Chondrocyte (in vitro differentiated cells): ENCODE data around the gene CACNG6. TPM values are rescaled to one million over a fixed set of nuclear protein-coding genes. Genes with fewer than 3 reads are reported as not detected.

ENCODE experiments used
- DNase-seq: peaks from one replicate; pipeline ENCODE4 v3.0.0; 2021; ENCODE audit warnings: mixed read lengths, low spot score
- H3K27ac Mint-ChIP-seq: one replicate; pipeline ENCODE4 v1.8.0; 2021; ENCODE audit warnings: mild to moderate bottlenecking, moderate library complexity, mixed read lengths; ENCODE audit not compliant: unreplicated experiment
- H3K27me3 Mint-ChIP-seq: 2 replicates; pipeline ENCODE4 v1.8.0; 2021; ENCODE audit warnings: low read depth, mixed read lengths
- H3K36me3 Mint-ChIP-seq: 2 replicates; pipeline ENCODE4 v1.8.0; 2021; ENCODE audit warnings: low read depth, mixed read lengths
- H3K4me1 Mint-ChIP-seq: 2 replicates; pipeline ENCODE4 v1.8.0; 2021; ENCODE audit warnings: low read depth, mild to moderate bottlenecking, mixed read lengths
- H3K4me3 Mint-ChIP-seq: one replicate; pipeline ENCODE4 v1.8.0; 2021; ENCODE audit warnings: mild to moderate bottlenecking, moderate library complexity, mixed read lengths; ENCODE audit not compliant: unreplicated experiment
- H3K9me3 Mint-ChIP-seq: 2 replicates; pipeline ENCODE4 v1.8.0; 2021; ENCODE audit warnings: low read depth, mixed read lengths
- total RNA-seq: library from RNA; stranded (reverse); gene quantifications from 3 replicates; pipeline ENCODE4 v1.2.1, GENCODE V29; 2021
- TF ChIP-seq, protein P1 (sequence below): fragments of 200-600 bp; sonication (generic); IDR thresholded peaks from 2 replicates; pipeline ENCODE4 v1.5.0; 2021; ENCODE audit warnings: antibody characterized with exemption, mild to moderate bottlenecking, moderate library complexity

CACNG6 gene
- total RNA-seq, 1 donor from 2014 or later, result not detected

DNA sequence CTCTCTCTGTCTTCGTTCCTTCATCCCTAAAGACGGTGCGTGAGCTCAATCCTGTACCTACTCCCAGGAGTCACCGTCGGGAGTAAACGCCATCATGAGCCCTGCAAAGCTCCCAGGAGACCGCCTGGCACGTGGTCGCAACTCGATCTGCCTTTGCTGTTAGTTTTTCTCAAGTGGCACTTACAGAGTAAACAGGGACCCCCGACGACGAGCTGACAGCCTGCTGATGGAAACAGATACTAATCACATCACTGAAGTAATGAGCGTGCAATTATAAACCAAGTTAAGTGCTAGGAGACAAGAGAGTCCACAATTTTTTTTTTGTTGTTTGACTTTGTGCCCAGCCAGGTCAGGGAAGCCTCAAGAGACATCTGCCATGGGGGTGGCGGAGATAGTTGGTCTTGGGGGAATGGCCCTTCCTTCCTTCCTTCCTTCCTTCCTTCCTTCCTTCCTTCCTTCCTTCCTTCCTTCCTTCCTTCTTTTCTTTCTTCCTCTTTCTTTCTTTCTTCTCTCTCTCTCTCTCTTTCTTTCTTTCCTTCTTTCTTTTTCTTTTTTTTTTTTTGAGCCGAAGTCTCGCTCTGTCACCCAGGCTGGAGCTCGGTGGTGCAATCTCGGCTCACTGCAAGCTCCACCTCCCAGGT is 23.6 kb downstream of the CACNG6 start:
- Mint-ChIP-seq H3K36me3 (no peaks in the 10 kb centered on the region), H3K27me3 (peaks cover 17% of the 10 kb centered on the region), H3K4me3 (no peak overlapping the region), H3K4me1 (no peaks in the 10 kb centered on the region), H3K9me3 (no peaks in the 10 kb centered on the region), H3K27ac (no peak overlapping the region)
- TF ChIP-seq, protein P1, sequence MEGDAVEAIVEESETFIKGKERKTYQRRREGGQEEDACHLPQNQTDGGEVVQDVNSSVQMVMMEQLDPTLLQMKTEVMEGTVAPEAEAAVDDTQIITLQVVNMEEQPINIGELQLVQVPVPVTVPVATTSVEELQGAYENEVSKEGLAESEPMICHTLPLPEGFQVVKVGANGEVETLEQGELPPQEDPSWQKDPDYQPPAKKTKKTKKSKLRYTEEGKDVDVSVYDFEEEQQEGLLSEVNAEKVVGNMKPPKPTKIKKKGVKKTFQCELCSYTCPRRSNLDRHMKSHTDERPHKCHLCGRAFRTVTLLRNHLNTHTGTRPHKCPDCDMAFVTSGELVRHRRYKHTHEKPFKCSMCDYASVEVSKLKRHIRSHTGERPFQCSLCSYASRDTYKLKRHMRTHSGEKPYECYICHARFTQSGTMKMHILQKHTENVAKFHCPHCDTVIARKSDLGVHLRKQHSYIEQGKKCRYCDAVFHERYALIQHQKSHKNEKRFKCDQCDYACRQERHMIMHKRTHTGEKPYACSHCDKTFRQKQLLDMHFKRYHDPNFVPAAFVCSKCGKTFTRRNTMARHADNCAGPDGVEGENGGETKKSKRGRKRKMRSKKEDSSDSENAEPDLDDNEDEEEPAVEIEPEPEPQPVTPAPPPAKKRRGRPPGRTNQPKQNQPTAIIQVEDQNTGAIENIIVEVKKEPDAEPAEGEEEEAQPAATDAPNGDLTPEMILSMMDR, result no peak
- DNase-seq, result no peak

DNA sequence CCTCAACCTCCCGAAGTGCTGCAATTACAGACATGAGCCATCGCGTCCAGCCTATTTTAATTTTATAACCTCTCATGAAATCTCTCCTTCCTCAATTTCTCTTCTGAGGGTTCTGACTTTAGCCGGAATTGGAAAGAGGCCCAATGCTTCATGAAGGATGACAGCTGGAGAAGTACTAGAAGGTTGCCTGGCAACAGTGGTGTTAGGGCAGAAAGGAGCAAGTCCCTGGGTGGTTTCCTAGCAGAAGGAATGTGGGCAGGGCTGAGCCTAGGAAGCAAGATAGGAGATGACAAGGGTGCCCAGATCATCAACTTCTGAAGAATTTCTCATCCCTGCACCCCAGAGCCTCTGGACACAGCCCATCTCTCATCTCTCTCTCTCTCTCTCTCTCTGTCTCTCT is 25.8 kb downstream of the CACNG6 start:
- TF ChIP-seq, protein P1, result no peak
- H3K4me3 Mint-ChIP-seq, result no peak overlapping the region
- no peak overlapping the region for H3K27ac Mint-ChIP-seq
- H3K36me3 Mint-ChIP-seq, result no peaks in the 10 kb centered on the region
- H3K9me3 Mint-ChIP-seq, result no peaks in the 10 kb centered on the region
- DNase-seq, result no peak
- H3K27me3 Mint-ChIP-seq, result peaks cover 13% of the 10 kb centered on the region
- no peaks in the 10 kb centered on the region for H3K4me1 Mint-ChIP-seq

DNA sequence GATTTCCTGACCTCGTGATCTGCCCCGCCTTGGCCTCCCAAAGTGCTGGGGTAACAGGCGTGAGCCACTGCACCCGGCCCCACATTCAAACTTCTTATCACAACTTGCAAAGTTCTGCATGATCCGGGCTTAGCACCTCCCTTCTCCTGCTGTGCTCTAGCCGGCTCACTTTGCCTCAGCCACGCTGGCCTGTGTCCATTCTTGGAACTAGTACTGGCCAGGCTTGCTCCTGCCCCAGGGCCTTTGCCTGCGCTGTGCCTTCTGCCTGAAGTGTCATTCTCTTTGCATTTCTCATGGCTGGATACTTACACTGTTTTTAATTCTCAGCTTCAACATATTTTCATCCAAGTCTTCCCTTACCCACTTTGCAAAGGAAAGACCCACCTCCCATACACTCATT is 29.9 kb downstream of the CACNG6 start:
- TF ChIP-seq, protein P1, result no peak
- Mint-ChIP-seq H3K4me1 (no peaks in the 10 kb centered on the region), H3K9me3 (no peaks in the 10 kb centered on the region), H3K27me3 (peaks cover 5% of the 10 kb centered on the region), H3K27ac (no peak overlapping the region), H3K36me3 (no peaks in the 10 kb centered on the region), H3K4me3 (no peak overlapping the region)
- peak; percentile 29 for DNase-seq

DNA sequence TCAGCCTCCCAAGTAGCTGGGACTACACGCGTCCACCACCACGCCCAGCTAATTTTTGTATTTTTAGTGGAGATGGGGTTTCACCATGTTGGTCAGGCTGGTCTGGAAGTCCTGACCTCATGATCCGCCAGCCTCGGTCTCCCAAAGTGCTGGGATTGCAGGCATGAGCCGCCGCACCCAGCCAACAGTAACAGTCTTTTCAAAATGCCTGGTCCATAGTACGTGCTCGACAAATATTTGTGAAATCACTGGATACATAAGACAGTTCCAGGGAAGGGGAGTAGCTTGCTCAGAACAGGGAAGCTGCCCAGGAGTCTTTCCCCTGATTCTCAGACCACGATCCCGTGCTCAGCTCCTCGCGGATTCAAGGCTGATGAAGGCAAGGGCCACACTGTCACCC is 30.5 kb downstream of the CACNG6 start:
- Mint-ChIP-seq H3K4me1 (no peaks in the 10 kb centered on the region), H3K36me3 (no peaks in the 10 kb centered on the region), H3K4me3 (no peak overlapping the region), H3K9me3 (no peaks in the 10 kb centered on the region), H3K27me3 (peaks cover 5% of the 10 kb centered on the region), H3K27ac (no peak overlapping the region)
- TF ChIP-seq, protein P1, result no peak
- peak; percentile 26 for DNase-seq

DNA sequence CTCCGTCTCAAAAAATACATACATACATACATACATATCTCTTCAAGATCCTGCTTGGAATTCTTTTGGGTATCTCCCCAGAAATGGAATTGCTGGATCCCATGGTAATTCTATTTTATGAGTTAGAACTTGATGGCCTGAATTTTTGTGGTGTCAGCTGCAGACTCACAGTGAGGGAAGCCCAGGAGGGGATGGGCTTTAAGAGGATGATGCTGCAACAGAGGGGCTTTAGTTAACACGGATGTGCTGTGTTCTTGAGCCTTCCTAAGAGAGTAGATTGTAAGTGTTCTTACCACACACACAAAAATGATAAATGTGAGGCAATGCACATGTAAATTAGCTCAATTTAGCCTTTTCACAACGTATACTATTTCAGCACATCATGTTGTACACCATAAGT is 31.8 kb downstream of the CACNG6 start:
- Mint-ChIP-seq H3K27ac (no peak overlapping the region), H3K4me3 (no peak overlapping the region), H3K36me3 (no peaks in the 10 kb centered on the region), H3K9me3 (no peaks in the 10 kb centered on the region), H3K27me3 (peaks cover 5% of the 10 kb centered on the region), H3K4me1 (no peaks in the 10 kb centered on the region)
- no peak for DNase-seq
- TF ChIP-seq, protein P1, result no peak
